ENCODE measurements around the gene STRC. TPM values are rescaled to one million over a fixed set of nuclear protein-coding genes. Genes with fewer than 3 reads are reported as not detected.

The STRC gene
- total RNA-seq, 1 experiment from 2014 or later, result 0.61 TPM

GRCh38 chr15:43550527-43551363 lies 67.9 kb downstream of the STRC start:
- no peak overlapping the region for H3K4ac ChIP-seq (ENCODE audit: low read depth, low read length)
- H3K14ac ChIP-seq (ENCODE audit: insufficient read depth, low read length), result no peak overlapping the region
- H3K4me1 Mint-ChIP-seq, result no peaks in the 10 kb centered on the region
- no peak overlapping the region for H2AK5ac ChIP-seq (ENCODE audit: insufficient read length, low read length)
- no peak overlapping the region for H2BK12ac ChIP-seq (ENCODE audit: insufficient read length, low read depth, low read length)
- H3K18ac ChIP-seq (ENCODE audit: insufficient read length, low read depth, low read length), result no peak overlapping the region
- H3T11ph ChIP-seq (ENCODE audit: low read length), result no peak overlapping the region
- no peak overlapping the region for H3K23ac ChIP-seq (ENCODE audit: insufficient read length, low read depth, low read length)
- H3K27me3 Mint-ChIP-seq (ENCODE audit: low read depth), result no peaks in the 10 kb centered on the region
- H4K8ac ChIP-seq (replicated peaks; ENCODE audit: insufficient read length, low read depth, low read length), result no peak overlapping the region
- H3K27ac Mint-ChIP-seq, result no peak overlapping the region
- H2AFZ ChIP-seq (ENCODE audit: low read length), result no peak overlapping the region
- no peak overlapping the region for H4K91ac ChIP-seq (ENCODE audit: insufficient read length, low read depth, low read length)
- no peaks in the 10 kb centered on the region for H3K9me3 ChIP-seq (ENCODE audit: control insufficient read depth, low read depth, low read length)
- no peak overlapping the region for H2BK20ac ChIP-seq (ENCODE audit: low read depth, low read length, poor library complexity, severe bottlenecking)
- no peak overlapping the region for H2BK15ac ChIP-seq (ENCODE audit: low read depth, low read length)
- WGBS (ENCODE audit: extremely low coverage, insufficient read length, low lambda C conversion rate), result no CpG with 5 or more reads among the region's 10 CpGs
- no peak for TF ChIP-seq CTCF (conservative IDR thresholded peaks at IDR 0.05)
- H4K20me1 ChIP-seq (ENCODE audit: control insufficient read depth, insufficient read depth, insufficient read length), result no peaks in the 10 kb centered on the region
- no peaks in the 10 kb centered on the region for H3K4me1 ChIP-seq (ENCODE audit: insufficient read depth, low read length)
- no peak overlapping the region for H3K9ac ChIP-seq (ENCODE audit: extremely low read depth, insufficient read length, low read length)
- no peak overlapping the region for H4K5ac ChIP-seq (ENCODE audit: insufficient read length, low read depth, low read length)
- DNase-seq, result no peak
- no peak overlapping the region for H3K56ac ChIP-seq (ENCODE audit: insufficient read length, low read depth, low read length)
- no peak overlapping the region for H2BK5ac ChIP-seq (ENCODE audit: insufficient read length, low read length)
- H3K27me3 ChIP-seq (ENCODE audit: insufficient read depth, low read length), result no peaks in the 10 kb centered on the region
- no peak overlapping the region for H3K4me2 ChIP-seq (ENCODE audit: insufficient read depth, insufficient read length, low read length)
- no peaks in the 10 kb centered on the region for H3K79me1 ChIP-seq (ENCODE audit: insufficient read depth, low read depth, low read length, poor library complexity, severe bottlenecking)
- H3K27ac ChIP-seq (ENCODE audit: insufficient read length, low read depth, low read length), result no peak overlapping the region
- H3K23me2 ChIP-seq (ENCODE audit: insufficient read length, low read depth, low read length, poor library complexity, severe bottlenecking), result no peaks in the 10 kb centered on the region
- peaks cover 0 to 8% of the 10 kb centered on the region in 2 experiments; a peak in 3 of 5 replicates for H3K9me3 Mint-ChIP-seq
- H3K4me3 Mint-ChIP-seq, result no peak overlapping the region
- no peaks in the 10 kb centered on the region for H3K79me2 ChIP-seq (ENCODE audit: insufficient read depth, low read length)
- H2BK120ac ChIP-seq (ENCODE audit: low read depth, low read length, poor library complexity, severe bottlenecking), result no peak overlapping the region
- peaks cover 5 to 12% (median 7%) of the 10 kb centered on the region in 3 experiments; a peak in 6 of 7 replicates for H3K36me3 Mint-ChIP-seq (ENCODE audit: insufficient read depth in 1 of 3, low read depth in 3 of 3)

Other genes starting within 250 kb of the STRC start
- gene ZSCAN29, start 247.8 kb downstream of the STRC start, total RNA-seq (2021), result 46.7 and 52.5 TPM in 2 replicates
- gene TUBGCP4, start 247.7 kb downstream of the STRC start, total RNA-seq (2021), result 23.5 and 24.6 TPM in 2 replicates
- gene TP53BP1, start 125.6 kb downstream of the STRC start, total RNA-seq (2021), result 74.5 and 81.5 TPM in 2 replicates
- gene MAP1A, start 101.2 kb downstream of the STRC start, total RNA-seq (2021), result 2.5 TPM in 2 replicates
- 28.5 and 30.1 TPM in 2 replicates for gene PPIP5K1, start 28.6 kb downstream of the STRC start, total RNA-seq (2021)
- 31.0 and 36.7 TPM in 2 replicates for gene CKMT1B, start 24.8 kb downstream of the STRC start, total RNA-seq (2021)
- 1.6 and 4.6 TPM in 2 replicates for gene CATSPER2, start 30.0 kb upstream of the STRC start, total RNA-seq (2021)
- 35.5 and 38.4 TPM in 2 replicates for gene CKMT1A, start 75.1 kb upstream of the STRC start, total RNA-seq (2021)
- 524 and 536 TPM in 2 replicates for gene PDIA3, start 127.6 kb upstream of the STRC start, total RNA-seq (2021)
- 6.4 and 7.2 TPM in 2 replicates for gene ELL3, start 158.2 kb upstream of the STRC start, total RNA-seq (2021)
- 819 and 831 TPM in 2 replicates for gene SERF2, start 173.5 kb upstream of the STRC start, total RNA-seq (2021)
- 0.17 and 0.26 TPM in 2 replicates for gene SERINC4, start 181.4 kb upstream of the STRC start, total RNA-seq (2021)
- 25.4 and 25.9 TPM in 2 replicates for gene HYPK, start 181.8 kb upstream of the STRC start, total RNA-seq (2021)
- gene MFAP1, start 205.9 kb upstream of the STRC start, total RNA-seq (2021), result 44.7 and 47.8 TPM in 2 replicates
- 29.6 and 31.1 TPM in 2 replicates for gene WDR76, start 208.2 kb upstream of the STRC start, total RNA-seq (2021)

All from H9 (cell line).